ENCODE measurements around the gene ZNF107.

- TF ChIP-seq, protein P1, sequence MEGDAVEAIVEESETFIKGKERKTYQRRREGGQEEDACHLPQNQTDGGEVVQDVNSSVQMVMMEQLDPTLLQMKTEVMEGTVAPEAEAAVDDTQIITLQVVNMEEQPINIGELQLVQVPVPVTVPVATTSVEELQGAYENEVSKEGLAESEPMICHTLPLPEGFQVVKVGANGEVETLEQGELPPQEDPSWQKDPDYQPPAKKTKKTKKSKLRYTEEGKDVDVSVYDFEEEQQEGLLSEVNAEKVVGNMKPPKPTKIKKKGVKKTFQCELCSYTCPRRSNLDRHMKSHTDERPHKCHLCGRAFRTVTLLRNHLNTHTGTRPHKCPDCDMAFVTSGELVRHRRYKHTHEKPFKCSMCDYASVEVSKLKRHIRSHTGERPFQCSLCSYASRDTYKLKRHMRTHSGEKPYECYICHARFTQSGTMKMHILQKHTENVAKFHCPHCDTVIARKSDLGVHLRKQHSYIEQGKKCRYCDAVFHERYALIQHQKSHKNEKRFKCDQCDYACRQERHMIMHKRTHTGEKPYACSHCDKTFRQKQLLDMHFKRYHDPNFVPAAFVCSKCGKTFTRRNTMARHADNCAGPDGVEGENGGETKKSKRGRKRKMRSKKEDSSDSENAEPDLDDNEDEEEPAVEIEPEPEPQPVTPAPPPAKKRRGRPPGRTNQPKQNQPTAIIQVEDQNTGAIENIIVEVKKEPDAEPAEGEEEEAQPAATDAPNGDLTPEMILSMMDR (IDR thresholded peaks at IDR 0.05; ENCODE audit: low read depth, low read length), result no peak
- TF ChIP-seq POLR2A (IDR thresholded peaks at IDR 0.05; ENCODE audit: extremely low read depth, insufficient read length), result no peak
- TF ChIP-seq, protein P2, sequence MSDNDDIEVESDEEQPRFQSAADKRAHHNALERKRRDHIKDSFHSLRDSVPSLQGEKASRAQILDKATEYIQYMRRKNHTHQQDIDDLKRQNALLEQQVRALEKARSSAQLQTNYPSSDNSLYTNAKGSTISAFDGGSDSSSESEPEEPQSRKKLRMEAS (IDR thresholded peaks at IDR 0.05; ENCODE audit: low read depth, low read length), result no peak
Observed at GRCh38 chr7:64656489-64656888, 9.4 kb upstream of the ZNF107 start.

Data from NB4 (cell line).